HG02870 (cell line): ENCODE data around the gene RBM27.
"Not testable (repeated sequence)": the region's sequence is repeated elsewhere in the genome, so short reads cannot be mapped to it uniquely, and the experiment has no call there.

Experiments used
- ATAC-seq: cut with Tn5 transposase; IDR thresholded peaks from one replicate; pipeline ENCODE4 v1.9.1; 2021; ENCODE audit warnings: mild to moderate bottlenecking, moderate library complexity; ENCODE audit not compliant: unreplicated experiment

Gene RBM27

DNA sequence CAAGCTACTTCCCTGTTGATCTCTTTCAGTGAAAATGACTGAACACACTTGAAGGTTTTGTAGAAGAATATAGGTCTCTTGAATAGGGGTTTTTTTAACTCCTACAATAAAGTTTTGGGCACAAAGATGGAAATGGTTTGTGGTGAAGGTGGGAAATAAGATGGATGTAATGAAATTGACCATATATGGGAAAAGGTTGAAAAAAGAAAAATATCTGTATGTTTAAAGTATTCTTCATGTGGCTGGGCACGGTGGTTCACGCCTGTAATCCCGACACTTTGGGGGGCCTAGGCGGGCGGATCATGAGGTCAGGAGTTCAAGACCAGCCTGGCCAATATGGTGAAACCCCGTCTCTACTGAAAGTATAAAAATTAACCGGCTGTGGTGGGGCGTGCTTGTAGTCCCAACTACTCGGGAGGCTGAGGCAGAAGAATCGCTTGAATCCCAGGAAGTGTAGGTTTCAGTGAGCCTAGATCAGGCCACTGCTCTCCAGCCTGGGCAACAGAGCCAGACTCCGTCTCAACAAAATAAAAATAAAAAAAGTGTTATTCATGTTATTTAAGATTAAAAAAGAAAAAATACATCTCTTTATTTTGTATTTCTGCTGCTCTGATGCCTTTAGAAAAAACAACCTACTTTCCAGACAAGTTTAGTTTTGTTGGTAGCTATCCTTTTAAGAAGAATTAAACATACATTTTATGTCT is 2.2 kb downstream of the RBM27 start:
- ATAC-seq, result no peak

DNA sequence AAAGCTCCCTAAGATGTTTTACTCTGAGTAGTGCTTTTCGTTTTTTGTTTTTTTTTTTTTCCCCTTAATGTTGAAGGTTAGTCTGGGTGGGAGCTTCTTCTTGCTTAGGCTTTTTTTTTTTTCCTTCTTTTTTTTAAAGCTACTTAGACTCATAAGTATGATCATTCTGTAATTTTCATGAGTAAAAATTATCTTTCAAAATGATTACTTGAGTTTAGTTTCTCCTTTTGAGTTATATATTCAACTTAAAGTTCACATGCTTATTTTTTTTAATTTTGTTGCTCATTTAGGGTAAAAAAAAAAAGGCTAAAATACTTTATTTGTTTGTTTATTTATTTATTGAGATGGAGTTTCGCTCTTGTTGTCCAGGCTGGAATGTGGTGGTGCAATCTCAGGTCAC is 2.9 kb downstream of the RBM27 start:
- ATAC-seq, result no peak

DNA sequence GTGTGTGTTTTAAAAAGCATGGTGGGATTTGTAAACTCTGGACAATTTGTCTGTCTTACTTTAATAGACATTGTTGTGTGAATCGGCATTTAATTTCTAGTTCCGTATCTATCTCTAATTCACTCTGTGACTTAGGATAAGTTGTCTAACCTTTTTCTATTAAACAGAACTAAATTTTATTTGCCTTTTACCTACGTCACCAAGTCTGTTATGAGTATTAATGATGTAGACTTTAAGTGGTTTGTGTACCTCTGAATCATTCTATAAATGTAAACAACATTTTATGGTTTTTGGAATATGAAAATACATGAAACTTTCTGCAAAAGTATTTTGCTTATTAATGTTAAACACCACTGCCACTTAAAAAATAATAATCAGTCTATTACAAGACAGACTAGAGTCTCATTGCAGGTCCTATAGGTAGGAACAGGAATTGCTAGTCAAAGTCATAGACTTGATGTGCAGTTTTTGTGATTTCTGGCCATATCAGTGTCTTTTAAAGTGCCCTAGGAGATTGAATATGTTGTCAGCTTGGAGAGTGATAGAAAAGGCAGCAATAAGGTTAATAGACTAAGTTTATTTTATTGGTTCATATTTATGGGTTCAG is 5.6 kb downstream of the RBM27 start:
- ATAC-seq, result no peak

DNA sequence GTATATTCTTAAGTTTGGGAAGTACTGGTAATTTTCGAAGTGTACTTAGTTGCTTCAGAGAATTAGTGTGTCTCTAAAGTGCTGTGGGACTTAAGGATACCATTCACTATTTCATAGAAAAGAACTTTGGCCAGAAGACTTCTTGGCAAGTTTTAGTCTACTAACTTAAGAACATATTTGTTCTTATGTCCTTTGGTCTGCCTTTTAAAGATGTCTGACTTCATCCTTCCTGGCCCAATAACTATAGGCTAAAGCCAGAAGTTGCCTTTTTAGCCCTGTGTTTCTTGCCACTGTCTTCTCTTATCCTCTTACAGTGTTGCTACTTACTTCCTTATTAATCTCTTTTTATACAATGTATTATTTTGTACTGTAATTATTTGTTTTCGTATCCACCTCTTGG is 6.3 kb downstream of the RBM27 start:
- ATAC-seq, result no peak

DNA sequence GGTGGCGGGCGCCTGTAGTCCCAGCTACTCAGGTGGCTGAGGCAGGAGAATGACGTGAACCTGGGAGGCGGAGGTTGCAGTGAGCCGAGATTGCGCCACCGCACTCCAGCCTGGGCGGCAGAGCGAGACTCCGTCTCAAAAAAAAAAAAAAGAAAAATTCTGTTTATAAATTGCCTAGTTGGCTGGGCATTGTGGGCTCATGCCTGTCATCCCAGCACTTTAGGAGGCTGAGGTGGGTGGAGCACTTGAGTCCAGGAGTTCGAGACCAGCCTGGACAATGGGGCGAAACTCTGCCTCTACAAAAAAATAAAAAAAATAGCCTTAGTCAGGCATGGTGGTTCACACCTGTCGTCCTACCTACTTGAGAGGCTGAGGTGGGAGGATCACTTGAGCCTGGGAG is 7.4 kb downstream of the RBM27 start:
- ATAC-seq, result not testable (repeated sequence)

DNA sequence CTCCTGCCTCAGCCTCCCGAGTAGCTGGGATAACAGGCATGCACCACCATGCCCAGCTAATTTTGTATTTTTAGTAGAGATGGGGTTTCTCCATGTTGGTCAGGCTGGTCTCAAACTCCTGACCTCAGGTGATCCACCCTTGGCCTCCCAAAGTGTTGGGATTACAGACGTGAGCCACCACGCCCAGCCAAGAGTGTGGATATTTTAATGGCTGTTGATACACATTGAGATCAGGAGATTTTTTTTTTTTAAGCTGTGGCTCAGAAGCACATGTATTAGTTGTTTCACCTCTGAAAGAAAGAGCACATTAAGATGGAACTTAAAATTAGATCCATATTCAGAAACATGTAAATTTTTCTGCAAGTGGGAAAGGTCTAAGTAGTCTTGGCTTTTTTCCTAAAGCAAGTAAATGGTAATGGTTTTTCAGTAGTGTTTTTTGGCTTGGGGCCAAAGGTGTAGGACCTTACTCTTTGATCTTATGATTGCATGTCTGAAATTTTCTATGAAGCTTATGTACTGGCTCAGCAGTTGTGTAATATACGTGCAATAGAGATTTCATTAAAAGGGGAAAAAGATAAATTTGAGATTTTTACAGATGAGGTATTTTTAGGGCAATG is 9.9 kb downstream of the RBM27 start:
- ATAC-seq, result no peak

DNA sequence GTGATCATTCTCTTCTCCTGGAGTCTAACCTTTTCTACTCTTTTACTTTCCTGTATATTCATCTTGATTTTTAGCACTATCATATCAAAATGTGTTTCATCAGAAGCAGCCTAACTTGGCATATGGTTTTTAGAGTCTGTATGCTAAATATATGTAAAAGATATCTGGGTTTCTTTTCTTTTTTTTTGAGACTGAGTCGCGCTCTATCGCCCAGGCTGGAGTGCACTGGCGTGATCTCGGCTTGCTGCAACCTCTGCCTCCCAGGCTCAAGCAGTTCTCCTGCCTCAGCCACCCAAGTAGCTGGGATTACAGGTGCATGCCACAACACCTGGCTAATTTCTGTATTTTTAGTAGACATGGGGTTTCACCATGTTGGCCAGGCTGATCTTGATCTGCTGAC is 11.5 kb downstream of the RBM27 start:
- ATAC-seq, result not testable (repeated sequence)

DNA sequence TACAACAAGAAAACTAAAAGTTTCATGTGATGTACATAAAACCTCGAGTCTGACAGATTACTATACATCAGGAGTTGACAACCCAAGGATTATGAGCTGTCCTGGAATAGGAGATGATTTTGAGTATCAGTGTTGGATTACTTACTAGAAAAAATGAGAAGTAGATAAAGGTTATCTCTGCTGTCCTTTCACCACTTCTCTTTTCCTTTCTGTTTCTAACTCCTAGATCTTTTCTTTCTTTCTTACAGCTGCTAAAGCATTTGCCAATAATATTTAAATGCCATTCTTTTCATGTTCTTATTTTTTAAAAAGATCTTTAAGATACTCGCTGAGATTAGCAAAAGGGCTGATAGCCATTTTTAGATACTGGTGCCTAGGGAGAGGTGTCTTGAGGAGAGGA is 14.8 kb downstream of the RBM27 start:
- ATAC-seq, result no peak

DNA sequence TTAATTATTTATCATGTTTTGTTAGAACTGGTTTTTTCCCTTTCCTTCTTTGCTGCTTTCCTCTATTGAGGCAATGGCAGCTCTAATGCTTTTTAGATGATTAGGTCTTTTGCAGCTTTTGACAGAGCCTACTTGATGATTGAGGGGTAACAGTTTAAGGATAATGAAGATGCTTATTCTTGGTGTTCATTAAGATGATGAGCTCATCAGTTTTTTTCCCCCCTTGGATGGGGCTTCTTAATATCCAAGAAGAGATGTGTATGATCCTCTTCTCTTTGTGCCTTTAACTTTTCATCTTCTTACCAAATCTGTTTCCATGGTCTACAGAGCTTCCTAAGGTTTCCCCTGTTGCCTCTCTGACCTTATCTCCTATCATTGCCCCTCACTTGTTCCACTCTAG is 15.8 kb downstream of the RBM27 start:
- ATAC-seq, result no peak

DNA sequence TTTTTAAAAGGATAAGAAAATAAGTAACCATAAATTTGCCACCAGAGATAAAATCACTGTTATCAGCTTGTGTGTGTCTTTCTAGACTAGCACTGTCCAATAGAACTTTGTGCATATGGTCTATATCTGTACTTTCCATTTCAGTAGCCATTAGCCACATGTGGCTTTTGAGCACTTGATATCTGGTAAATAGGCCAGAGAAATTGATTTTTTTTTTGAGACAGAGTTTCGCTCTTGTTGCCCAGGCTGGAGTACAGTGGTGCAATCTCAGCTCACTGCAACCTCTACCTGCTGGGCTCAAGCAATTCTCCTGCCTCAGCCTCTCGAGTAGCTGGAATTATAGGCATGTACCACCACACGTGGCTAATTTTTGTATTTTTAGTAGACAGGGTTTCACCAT is 17.8 kb downstream of the RBM27 start:
- ATAC-seq, result no peak

DNA sequence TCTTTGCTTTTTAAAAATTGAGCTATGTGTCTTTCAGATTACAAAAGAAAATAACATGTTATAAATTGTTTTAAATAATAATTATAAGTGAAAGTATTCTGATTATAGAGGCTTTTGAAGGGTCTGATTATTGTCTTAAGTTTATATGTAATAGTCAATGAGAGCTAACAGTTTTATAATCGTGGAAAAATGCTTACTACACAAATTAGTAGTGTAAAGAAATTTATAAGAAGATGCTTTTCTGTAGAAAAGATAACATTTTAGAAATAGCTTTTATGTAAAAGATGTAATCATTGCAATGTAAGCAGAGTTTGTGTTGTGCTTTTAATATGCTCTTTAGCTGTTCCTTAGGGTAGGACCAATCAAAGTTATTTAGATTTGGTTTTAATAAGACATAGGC is 18.6 kb downstream of the RBM27 start:
- ATAC-seq, result no peak

DNA sequence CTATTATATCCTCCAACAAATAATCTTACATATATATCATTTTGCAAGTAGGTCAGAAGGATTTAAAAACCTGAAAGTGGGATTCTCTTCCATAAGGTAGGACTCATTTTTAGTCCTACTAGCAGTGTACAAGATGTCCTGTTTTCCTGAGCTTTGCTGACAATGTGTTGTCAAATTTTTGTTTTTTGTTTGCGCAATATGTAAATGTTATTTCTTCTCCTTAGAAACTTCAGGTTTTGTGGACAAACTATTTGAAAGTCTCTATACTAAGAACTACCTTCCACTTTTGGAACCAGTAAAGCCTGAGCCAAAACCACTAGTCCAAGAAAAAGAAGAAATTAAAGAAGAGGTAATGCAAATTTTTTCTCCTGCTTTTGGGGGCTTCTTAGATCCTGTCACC is 19.8 kb downstream of the RBM27 start:
- ATAC-seq, result no peak

DNA sequence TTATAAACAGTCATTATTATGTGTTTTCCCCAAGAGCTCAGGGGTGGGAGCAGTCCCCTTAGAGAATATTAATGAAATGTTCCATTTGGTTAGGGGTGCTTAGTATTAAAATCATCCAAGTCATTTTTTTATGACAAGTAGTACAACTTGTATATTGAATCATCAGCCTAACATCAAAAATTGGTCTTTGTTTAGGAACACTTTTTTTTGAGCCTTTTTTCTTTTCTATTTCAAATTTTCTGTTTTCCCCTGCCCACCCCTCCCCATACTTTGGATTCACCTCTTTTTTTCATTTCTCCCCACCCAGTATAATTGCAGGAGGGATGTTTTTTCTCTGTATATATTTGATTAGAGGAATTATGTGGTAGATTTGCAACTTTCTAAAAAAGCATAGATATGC is 25.8 kb downstream of the RBM27 start:
- ATAC-seq, result no peak

DNA sequence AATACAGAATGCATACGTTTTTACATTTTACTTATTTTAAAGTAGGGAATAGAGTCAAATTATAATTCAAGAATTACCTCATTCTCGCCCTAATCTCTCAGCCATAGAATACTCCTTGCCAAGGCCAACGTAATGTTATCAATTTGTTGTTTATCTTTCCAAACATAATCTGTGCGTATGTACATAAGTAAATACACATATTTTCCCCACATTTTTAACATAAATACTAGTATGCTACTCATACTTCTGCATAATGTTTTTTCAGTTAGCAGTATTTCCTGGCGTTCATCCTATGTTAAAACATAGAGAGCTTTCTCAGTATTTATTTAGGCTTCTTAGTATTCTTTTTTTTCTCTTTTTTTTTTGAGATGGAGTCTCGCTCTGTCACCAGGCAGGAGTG is 28.8 kb downstream of the RBM27 start:
- ATAC-seq, result no peak

DNA sequence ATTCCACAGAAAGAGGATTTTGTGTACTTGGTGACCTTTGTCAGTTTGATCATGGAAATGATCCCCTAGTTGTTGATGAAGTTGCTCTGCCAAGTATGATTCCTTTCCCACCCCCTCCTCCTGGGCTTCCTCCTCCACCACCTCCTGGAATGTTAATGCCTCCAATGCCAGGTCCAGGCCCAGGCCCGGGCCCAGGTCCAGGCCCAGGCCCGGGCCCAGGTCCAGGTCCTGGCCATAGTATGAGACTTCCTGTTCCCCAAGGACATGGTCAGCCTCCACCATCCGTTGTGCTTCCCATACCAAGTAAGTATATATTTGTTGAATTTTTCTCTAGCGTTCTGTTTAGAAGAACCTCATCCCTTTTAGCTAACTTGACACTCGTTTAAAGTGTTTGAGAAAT is 30.0 kb downstream of the RBM27 start:
- ATAC-seq, result no peak

DNA sequence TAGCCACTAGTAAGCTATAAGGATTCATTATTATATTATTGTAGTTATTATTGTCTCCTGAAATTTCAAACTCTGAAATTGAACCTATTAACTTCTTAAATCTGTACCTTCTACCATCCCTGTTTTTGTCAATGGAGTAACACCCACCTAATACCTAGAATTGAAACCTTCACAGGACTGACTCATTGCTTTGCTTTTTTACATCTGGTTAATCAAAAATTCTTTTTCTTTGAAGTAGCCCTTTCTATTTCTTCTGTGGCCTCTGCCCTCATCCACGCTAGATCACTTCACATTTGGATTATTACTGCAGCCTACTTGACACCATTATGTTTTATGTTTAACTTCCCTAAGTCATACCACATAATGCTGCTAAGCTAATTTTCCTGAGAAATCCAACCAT is 35.6 kb downstream of the RBM27 start:
- peak; percentile 84 for ATAC-seq

DNA sequence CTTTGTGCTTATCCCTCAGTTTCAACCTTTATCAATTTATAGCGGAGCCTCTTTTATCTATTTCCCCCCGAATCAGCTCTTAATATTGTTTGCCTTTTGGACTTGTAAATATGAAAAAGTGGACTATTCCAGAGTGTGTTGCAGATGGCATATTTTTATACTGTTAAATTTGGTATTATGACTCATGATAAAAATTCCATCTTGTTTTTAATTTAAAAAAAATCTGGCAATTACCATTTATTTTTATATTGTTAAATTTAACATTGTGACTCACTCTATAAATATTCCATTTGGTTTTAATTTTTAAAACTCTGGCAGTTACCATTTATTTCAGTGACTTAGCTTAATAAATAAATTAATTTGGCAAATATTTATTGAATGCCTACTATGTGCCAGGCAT is 37.5 kb downstream of the RBM27 start:
- no peak for ATAC-seq

DNA sequence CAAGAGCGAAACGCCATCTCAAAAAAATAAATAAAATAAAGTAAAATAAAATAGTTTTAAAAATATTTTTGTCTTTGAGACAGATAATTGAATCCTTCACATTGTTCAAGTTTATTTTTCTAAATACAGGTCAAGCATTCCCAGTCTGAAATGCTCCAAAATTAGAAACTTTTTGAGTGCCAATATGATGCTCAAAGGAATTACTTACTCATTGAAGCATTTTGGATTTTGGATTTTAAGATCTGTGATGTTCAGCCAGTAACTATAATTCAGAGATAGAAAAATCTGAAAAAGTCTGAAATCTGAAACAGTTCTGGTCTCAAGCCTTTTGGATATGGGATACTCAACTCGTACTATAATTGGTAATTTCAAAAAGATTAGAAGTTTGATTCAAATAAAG is 39.8 kb downstream of the RBM27 start:
- no peak for ATAC-seq

DNA sequence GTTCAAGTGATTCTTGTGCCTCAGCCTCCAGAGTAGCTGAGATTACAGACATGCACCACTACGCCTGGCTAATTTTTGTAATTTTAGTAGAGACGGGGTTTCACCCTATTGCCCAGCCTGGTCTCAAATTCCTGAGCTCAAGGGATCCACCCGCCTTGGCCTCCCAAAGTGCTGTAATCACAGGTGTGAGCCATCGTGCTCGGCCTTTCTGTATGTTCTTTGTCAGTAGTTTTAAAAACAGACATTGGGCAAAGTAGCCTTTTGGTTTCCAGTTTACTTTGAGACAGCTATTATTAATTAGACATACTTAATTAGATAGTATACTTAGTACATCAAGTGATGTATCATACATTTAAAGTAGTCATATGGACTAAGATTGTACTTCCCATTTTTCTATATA is 45.2 kb downstream of the RBM27 start:
- ATAC-seq, result no peak

DNA sequence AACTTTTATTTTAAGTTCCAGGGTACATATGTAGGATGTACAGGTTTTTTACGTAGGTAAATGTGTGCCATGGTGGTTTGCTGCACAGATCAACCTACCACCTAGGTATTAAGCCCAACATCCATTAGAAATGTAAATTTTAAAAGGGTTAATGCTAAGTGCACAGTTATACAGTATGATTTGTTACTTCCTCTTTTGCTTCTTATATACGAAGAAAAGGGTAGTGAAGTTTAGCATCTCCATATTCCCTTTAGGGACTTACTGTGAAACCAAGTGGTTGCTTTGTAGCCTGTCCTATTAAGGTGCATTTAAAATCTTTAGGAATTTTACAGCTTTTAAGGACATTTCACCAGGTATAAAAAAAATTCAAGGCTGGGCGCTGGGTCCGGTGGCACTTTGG is 46.4 kb downstream of the RBM27 start:
- no peak for ATAC-seq
